NB4 (cell line): ENCODE data around the gene ASIC2.

Source experiments
- CTCF ChIP-seq: IDR thresholded peaks from one replicate; pipeline ENCODE4 v1.5.1; 2012; ENCODE audit warnings: low read depth, low read length
- MAX ChIP-seq: IDR thresholded peaks from 2 replicates; pipeline ENCODE4 v1.6.1; 2011; ENCODE audit warnings: low read depth, low read length
- POLR2A ChIP-seq: IDR thresholded peaks from 2 replicates; pipeline ENCODE4 v1.6.1; 2011; ENCODE audit warnings: mild to moderate bottlenecking; ENCODE audit not compliant: insufficient read length; ENCODE audit errors: extremely low read depth

- no peak for TF ChIP-seq CTCF
- no peak for TF ChIP-seq POLR2A
- TF ChIP-seq MAX: no peak
Observed at GRCh38 chr17:33260638-33261037, 32.5 kb downstream of the ASIC2 start.
